Measurements from ENCODE around the gene PTPRD. TPM values are rescaled to one million over a fixed set of nuclear protein-coding genes. Genes with fewer than 3 reads are reported as not detected.
"Not testable (repeated sequence)": the region's sequence is repeated elsewhere in the genome, so short reads cannot be mapped to it uniquely, and the experiment has no call there.

PTPRD gene
- total RNA-seq, 1 experiment from 2014 or later: not detected

DNA sequence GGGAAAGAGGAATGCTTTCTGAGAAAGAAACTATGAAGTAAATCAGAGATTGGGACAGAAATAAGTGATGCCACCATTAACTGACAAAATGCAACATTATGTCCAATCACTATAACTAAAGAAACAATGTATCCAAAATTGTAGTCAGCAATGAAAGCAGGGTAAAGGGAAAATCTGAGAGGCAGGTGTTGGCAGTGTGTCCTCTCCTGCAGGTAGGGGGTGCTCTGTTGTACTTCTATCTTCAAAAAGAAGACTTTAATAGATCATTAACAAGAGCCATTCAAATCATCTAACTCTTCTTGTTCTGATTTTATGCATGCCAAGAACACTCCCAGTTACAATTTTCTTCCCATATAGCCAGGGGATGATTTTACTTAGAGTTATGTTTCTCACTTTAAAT lies 1275.7 kb downstream of the PTPRD start:
- no peak for DNase-seq (ENCODE audit: low read depth)

- no peak for DNase-seq (ENCODE audit: low read depth)
Measured at GRCh38 chr9:9326749-9327148, 1286.1 kb downstream of the PTPRD start.

DNA sequence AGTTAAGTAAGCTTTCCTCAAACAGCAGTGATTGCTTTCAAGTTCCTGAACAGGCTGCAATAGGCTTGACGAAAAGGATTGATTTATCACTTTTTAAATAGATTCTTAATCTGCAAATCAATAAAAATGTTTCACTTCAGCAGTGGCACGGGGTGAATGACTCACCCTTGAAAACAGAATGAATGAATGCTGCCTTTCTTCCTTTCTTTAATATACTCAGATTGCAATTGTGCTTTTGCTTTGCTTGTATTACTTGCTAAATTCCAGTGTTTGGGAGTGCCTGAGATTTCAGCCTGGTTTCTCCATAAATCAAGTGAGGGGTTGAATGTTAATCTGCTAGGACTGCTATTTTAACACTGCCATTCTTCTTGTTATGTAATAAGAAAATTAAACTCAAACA lies 1293.8 kb downstream of the PTPRD start:
- DNase-seq (ENCODE audit: low read depth): no peak

GRCh38 chr9:9310743-9311142 lies 1302.1 kb downstream of the PTPRD start:
- not testable (repeated sequence) for DNase-seq (ENCODE audit: low read depth)

GRCh38 chr9:9305600-9305999 lies 1307.2 kb downstream of the PTPRD start:
- DNase-seq (ENCODE audit: low read depth): no peak

GRCh38 chr9:9299134-9299533 lies 1313.7 kb downstream of the PTPRD start:
- DNase-seq (ENCODE audit: low read depth): no peak

- DNase-seq (ENCODE audit: low read depth): no peak
Measured at GRCh38 chr9:9286001-9286400, 1326.8 kb downstream of the PTPRD start.

GRCh38 chr9:9284201-9284600 lies 1328.6 kb downstream of the PTPRD start:
- DNase-seq (ENCODE audit: low read depth): no peak

DNA sequence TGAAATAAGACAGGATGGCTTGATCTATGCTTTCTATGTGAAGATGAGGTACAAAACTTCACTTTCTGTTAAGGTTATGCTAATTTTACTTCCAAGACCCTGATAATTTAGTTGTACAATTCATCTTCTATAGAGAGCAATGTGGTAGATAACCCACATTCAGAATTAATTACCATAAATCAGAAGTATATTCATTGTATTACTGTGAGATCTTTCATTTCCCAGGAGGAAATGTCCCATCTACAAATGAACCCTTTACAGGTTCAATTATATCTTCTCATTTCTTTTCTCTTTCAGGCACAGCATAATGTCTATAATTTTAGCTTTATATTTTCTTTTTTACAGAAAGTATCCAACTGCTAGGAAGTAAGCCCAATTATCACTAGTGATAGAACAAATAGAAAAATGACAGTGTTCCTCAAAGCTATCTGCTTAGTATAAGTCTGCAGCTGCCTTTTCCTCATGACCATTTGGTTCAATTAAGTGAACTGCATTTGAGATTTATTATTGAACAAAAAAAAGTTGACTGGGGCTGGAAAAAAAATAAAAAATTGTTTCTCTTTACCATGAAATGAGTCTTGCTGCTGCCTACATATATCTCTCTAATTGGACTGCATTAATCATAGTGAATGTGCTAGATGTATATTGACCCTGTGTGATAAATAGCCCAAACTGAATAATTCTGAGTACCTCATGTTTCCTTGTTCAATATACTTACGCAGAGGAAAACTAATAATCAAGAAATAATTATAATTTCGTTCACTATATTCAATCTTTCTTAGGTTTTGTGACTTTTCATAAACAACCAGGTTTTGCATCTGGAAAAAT lies 1329.4 kb downstream of the PTPRD start:
- DNase-seq (ENCODE audit: low read depth): no peak

DNA sequence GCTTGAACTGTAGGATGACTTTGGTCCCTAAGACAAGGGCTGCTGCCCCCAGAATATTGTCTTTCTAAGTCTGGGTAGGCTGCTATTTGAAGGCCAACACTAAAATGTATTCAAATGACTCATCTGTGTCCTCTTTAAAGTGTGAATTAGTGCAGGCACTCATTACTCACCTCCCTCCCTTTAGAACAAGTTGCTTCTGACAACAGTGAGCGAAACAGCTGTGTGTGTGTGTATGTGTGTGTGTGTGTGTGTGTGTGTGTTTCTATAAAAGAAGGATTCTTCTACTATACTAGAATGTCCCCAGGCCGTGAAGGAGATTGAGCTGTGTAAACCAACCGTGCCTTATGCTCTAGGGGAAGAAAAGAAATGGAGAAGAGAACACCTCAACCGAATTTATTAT lies 1337.2 kb downstream of the PTPRD start:
- no peak for DNase-seq (ENCODE audit: low read depth)

- no peak for DNase-seq (ENCODE audit: low read depth)
Measured at GRCh38 chr9:9257999-9258498, 1354.8 kb downstream of the PTPRD start.

DNA sequence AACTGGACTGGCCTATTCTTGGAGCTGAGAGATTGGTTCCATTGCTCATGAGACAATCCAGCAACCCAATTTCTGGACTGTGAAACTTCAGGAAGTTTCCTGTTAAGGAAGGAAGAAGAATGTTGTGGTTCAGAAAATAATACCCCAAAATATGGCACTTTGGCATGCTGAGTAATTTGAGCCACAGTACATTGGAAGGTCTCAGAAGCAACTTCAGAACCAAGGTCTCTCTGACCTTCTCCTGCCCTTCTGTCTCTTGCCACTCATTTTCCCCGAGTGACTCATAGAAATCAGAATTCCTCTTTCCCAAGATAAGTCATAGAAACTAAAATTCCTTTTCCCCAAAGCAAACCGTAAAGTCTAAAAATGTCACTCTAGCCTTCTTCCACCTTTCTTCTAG lies 1366.1 kb downstream of the PTPRD start:
- no peak for DNase-seq (ENCODE audit: low read depth)

DNA sequence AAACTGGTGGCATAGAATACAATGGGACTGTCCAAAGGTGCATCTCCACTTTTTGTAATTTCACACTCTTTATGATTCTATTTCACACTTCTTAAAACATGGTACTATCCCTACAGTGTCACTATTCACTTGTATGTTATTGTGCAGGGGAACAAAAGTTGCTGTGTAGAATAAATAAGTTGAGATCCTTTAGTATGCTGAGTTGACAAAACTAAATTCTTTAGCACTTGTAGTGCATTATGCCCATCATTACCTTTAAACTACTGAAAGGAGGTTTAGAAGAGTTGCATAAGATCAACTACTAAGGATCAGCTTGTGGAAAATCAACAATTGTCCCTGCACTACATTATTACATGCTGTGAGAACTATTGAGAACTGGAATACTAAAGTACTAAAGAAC lies 1380.9 kb downstream of the PTPRD start:
- DNase-seq (ENCODE audit: low read depth): no peak

DNA sequence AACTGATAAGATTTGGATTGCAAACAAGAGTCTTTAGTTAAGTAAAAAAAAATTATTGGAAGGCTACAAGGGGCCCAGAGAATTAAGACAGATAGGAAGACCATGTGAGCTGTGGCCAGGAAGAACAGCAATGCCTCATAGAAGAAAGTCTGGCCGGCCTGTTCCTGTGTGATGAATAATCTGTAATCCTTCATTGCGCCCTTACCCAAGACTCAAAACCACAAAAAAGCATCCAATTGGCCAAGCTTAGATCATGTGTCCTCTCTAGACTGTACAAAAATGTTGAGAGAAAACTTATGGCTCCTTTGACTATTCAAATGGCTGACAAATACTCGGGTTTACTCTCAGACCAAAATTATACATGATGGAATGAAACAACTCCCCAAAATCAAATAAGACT lies 1383.5 kb downstream of the PTPRD start:
- DNase-seq (ENCODE audit: low read depth): no peak

DNA sequence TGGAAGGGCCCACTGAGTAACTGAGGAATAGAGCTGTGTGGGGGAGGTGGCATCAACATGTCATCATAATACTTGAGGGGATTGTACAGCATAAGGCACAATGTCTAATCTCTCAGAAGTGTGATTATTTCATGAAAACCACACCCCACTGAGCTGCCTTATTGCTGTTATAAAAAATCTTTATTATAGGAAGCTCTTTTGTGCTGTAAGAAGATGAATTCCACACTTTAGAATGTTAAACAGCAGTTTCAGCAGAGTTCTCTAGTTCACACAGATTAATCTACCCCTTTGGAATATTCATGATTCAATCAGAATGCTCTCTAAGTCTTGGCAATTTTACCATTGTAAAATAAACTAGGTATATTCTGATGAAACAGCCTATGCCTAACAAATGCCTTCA lies 1389.6 kb downstream of the PTPRD start:
- DNase-seq (ENCODE audit: low read depth): no peak

- no peak for DNase-seq (ENCODE audit: low read depth)
Measured at GRCh38 chr9:9222730-9223129, 1390.1 kb downstream of the PTPRD start.

DNA sequence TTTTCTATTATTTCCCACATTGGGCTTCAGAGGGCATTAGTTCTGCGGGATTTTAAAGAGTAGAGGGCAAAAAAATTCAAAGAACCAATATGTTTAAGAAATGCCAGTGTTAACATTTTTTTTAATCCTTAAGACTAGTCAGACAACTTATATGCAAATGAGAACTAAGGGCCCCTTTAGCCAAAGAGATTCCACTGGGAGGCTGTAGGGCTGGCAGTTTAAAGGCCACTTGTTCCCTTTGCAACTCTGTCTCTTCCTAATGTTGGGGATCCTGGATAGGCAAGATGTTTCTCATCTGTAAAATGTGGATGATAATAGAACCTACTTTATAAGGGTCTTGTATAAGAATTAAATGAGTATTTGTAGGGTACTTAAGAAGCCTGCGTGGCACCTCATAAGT lies 1395.9 kb downstream of the PTPRD start:
- DNase-seq (ENCODE audit: low read depth): no peak

DNA sequence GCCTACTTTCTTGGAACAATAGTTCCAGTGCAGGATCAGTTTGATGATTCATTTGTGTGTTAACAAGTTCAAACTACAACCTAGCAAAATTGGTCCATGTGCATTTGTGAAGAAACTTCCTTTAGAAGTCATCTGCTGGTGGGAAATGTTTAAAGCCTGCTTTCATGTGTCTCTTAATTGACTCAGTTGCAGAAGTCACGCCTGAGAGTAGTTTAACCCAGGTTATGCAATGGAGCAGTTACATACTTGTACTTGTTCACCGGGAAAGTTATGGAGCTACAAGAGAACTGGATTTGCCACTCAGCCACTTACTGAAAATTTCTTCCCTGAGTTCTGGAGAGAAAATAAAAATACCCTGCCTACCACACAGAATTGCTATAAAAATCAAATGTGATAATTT lies 1397.8 kb downstream of the PTPRD start:
- no peak for DNase-seq (ENCODE audit: low read depth)

DNA sequence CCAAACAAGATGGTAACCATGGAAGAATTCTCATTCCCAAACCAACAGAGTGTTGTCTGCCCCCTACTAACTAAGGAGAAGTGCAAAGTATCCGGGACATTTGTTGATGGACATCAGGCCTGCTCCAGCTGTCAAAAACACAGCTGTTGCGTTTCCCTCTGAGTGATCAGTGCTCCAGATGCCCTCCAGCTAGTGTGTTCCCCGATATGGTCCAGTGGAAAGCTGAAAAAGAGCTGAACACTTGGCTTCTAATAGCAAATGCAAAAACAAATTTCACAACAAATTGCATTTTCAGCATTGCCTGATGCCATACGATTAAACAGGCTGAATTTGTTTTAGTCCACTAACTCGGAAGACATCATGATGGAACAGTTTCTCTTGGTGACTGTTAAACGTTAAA lies 1398.7 kb downstream of the PTPRD start:
- DNase-seq (ENCODE audit: low read depth): no peak

- DNase-seq (ENCODE audit: low read depth): no peak
Measured at GRCh38 chr9:9212963-9213362, 1399.8 kb downstream of the PTPRD start.

- no peak for DNase-seq (ENCODE audit: low read depth)
Measured at GRCh38 chr9:9202276-9202675, 1410.5 kb downstream of the PTPRD start.

GRCh38 chr9:9186086-9186485 lies 1426.7 kb downstream of the PTPRD start:
- no peak for DNase-seq (ENCODE audit: low read depth)

- no peak for DNase-seq (ENCODE audit: low read depth)
Measured at GRCh38 chr9:9182431-9182830, 1430.4 kb downstream of the PTPRD start.

- no peak for DNase-seq (ENCODE audit: low read depth)
Measured at GRCh38 chr9:9177081-9177480, 1435.7 kb downstream of the PTPRD start.

All from LHCN-M2 (cell line).